ENCODE measurements around the gene SIDT2. TPM values are rescaled to one million over a fixed set of nuclear protein-coding genes. Genes with fewer than 3 reads are reported as not detected.

SIDT2 gene
- total RNA-seq, 2 donors from 2014 or later, result 39.3 to 43.0 TPM

DNA sequence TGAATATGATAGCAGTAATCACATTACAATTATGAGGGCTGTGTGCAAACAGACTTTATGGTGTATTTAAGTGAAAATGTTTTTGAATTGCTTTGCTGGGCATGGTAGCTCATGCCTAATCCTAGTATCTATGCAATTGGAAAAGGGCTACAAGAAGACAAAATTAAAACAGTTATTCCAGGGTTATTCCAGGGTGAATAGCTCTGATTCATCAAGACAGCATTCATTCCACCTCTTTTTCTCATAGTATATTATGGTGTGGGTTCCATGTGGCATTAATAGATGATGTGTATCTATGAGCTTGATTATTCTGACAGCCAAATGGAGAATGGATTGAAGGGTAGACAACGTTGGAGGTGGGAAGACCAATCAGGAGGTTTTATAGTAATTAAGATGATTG is 12.1 kb upstream of the SIDT2 start:
- Histone ChIP-seq H3K9ac (ENCODE audit: extremely low read depth, low read length, poor library complexity, severe bottlenecking) (no peak overlapping the region), H3K9me3 (ENCODE audit: control insufficient read depth, low read length) (no peaks in the 10 kb centered on the region), H3K36me3 (ENCODE audit: control insufficient read depth, insufficient read depth, low read length) (peaks cover 88% of the 10 kb centered on the region), H3K4me1 (ENCODE audit: control insufficient read depth, insufficient read depth, low read length) (no peaks in the 10 kb centered on the region), H3K27me3 (ENCODE audit: control insufficient read depth, insufficient read depth, low read length, poor library complexity, severe bottlenecking) (no peaks in the 10 kb centered on the region), H3K27ac (ENCODE audit: low read depth, low read length) (no peak overlapping the region), H3K4me3 (ENCODE audit: low read length) (no peak overlapping the region)
- no peak overlapping the region for H3K27ac Mint-ChIP-seq
- peaks cover 70% of the 10 kb centered on the region for H3K36me3 Mint-ChIP-seq (ENCODE audit: low read depth)
- peaks cover 8% of the 10 kb centered on the region for H3K4me1 Mint-ChIP-seq
- no peak for DNase-seq
- TF ChIP-seq, protein P1, sequence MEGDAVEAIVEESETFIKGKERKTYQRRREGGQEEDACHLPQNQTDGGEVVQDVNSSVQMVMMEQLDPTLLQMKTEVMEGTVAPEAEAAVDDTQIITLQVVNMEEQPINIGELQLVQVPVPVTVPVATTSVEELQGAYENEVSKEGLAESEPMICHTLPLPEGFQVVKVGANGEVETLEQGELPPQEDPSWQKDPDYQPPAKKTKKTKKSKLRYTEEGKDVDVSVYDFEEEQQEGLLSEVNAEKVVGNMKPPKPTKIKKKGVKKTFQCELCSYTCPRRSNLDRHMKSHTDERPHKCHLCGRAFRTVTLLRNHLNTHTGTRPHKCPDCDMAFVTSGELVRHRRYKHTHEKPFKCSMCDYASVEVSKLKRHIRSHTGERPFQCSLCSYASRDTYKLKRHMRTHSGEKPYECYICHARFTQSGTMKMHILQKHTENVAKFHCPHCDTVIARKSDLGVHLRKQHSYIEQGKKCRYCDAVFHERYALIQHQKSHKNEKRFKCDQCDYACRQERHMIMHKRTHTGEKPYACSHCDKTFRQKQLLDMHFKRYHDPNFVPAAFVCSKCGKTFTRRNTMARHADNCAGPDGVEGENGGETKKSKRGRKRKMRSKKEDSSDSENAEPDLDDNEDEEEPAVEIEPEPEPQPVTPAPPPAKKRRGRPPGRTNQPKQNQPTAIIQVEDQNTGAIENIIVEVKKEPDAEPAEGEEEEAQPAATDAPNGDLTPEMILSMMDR (conservative IDR thresholded peaks at IDR 0.05), result no peak
- no peak overlapping the region for H3K4me3 Mint-ChIP-seq
- no peaks in the 10 kb centered on the region for H3K27me3 Mint-ChIP-seq (ENCODE audit: insufficient read depth)
- no peaks in the 10 kb centered on the region for H3K9me3 Mint-ChIP-seq
- WGBS, 2 experiments (ENCODE audit: insufficient coverage in 1 of 2, insufficient read length in 1 of 2), result 91 to 100% methylated on average over 1 of the region's 1 CpG

DNA sequence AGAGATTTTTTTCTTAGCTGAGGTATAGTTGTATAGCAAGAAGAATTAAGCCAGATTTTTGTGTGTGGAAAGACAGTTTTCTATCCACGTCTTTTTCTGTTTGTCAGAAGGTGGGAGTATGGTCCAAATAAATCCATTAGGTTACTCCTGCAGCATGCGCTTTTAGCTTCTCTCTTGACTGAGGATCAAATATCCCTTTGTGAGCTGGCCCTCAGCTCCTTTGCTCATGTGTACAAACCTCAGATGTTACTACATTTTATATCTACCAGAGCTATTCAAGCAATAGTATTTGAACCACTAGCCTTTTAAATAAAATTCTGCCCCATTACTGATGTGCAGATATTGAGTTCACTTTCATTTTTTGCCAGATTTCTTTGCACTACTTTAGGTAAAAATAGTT is 8.8 kb upstream of the SIDT2 start:
- Mint-ChIP-seq H3K9me3 (no peaks in the 10 kb centered on the region), H3K4me3 (no peak overlapping the region), H3K4me1 (peaks cover 25% of the 10 kb centered on the region), H3K27me3 (ENCODE audit: insufficient read depth) (no peaks in the 10 kb centered on the region), H3K36me3 (ENCODE audit: low read depth) (peaks cover 43% of the 10 kb centered on the region), H3K27ac (no peak overlapping the region)
- WGBS, 2 experiments (ENCODE audit: insufficient coverage in 1 of 2, insufficient read length in 1 of 2), result 82 to 96% methylated on average over 2 of the region's 2 CpGs
- DNase-seq, result no peak
- Histone ChIP-seq H3K27ac (ENCODE audit: low read depth, low read length) (no peak overlapping the region), H3K9me3 (ENCODE audit: control insufficient read depth, low read length) (no peaks in the 10 kb centered on the region), H3K4me1 (ENCODE audit: control insufficient read depth, insufficient read depth, low read length) (peaks cover 4% of the 10 kb centered on the region), H3K36me3 (ENCODE audit: control insufficient read depth, insufficient read depth, low read length) (peaks cover 82% of the 10 kb centered on the region), H3K27me3 (ENCODE audit: control insufficient read depth, insufficient read depth, low read length, poor library complexity, severe bottlenecking) (no peaks in the 10 kb centered on the region), H3K9ac (ENCODE audit: extremely low read depth, low read length, poor library complexity, severe bottlenecking) (no peak overlapping the region), H3K4me3 (ENCODE audit: low read length) (no peak overlapping the region)
- TF ChIP-seq, protein P1 (conservative IDR thresholded peaks at IDR 0.05), result no peak

DNA sequence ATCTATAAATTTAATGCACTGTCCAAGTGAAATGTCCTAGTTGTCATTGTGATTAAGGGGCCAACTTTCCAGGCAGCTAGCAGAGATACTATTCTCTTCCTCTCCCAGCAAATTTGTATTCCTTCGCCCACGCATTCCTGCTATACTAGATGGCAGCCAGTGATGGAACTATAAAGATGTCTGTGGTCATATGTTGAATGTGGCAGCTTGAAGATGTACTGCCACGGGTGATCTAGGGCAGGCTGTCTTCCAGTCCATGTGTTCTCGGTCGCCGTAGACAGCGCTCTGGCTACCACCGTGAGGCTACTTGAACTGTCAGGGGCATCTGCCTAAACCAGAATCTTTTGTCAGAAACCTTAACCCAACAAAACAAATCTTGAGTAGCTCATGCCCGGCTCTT is 8.3 kb upstream of the SIDT2 start:
- DNase-seq, result no peak
- H3K4me1 ChIP-seq (ENCODE audit: control insufficient read depth, insufficient read depth, low read length), result peaks cover 4% of the 10 kb centered on the region
- no peak overlapping the region for H3K4me3 ChIP-seq (ENCODE audit: low read length)
- TF ChIP-seq, protein P1 (conservative IDR thresholded peaks at IDR 0.05), result no peak
- Mint-ChIP-seq H3K27ac (no peak overlapping the region), H3K4me1 (peaks cover 25% of the 10 kb centered on the region), H3K27me3 (ENCODE audit: insufficient read depth) (no peaks in the 10 kb centered on the region), H3K9me3 (no peaks in the 10 kb centered on the region), H3K4me3 (no peak overlapping the region), H3K36me3 (ENCODE audit: low read depth) (peaks cover 44% of the 10 kb centered on the region)
- H3K27me3 ChIP-seq (ENCODE audit: control insufficient read depth, insufficient read depth, low read length, poor library complexity, severe bottlenecking), result no peaks in the 10 kb centered on the region
- peaks cover 80% of the 10 kb centered on the region for H3K36me3 ChIP-seq (ENCODE audit: control insufficient read depth, insufficient read depth, low read length)
- H3K27ac ChIP-seq (ENCODE audit: low read depth, low read length), result no peak overlapping the region
- no peak overlapping the region for H3K9ac ChIP-seq (ENCODE audit: extremely low read depth, low read length, poor library complexity, severe bottlenecking)
- no peaks in the 10 kb centered on the region for H3K9me3 ChIP-seq (ENCODE audit: control insufficient read depth, low read length)
- WGBS, 2 experiments (ENCODE audit: insufficient coverage in 1 of 2, insufficient read length in 1 of 2), result 91 to 93% methylated on average over 5 to 7 of the region's 9 CpGs
